ENCODE results near the gene GLDN. TPM values are rescaled to one million over a fixed set of nuclear protein-coding genes. Genes with fewer than 3 reads are reported as not detected.

The GLDN gene
- total RNA-seq, 4 donors from 2014 or later, result 0.77 to 11.8 (median 3.7) TPM

DNA sequence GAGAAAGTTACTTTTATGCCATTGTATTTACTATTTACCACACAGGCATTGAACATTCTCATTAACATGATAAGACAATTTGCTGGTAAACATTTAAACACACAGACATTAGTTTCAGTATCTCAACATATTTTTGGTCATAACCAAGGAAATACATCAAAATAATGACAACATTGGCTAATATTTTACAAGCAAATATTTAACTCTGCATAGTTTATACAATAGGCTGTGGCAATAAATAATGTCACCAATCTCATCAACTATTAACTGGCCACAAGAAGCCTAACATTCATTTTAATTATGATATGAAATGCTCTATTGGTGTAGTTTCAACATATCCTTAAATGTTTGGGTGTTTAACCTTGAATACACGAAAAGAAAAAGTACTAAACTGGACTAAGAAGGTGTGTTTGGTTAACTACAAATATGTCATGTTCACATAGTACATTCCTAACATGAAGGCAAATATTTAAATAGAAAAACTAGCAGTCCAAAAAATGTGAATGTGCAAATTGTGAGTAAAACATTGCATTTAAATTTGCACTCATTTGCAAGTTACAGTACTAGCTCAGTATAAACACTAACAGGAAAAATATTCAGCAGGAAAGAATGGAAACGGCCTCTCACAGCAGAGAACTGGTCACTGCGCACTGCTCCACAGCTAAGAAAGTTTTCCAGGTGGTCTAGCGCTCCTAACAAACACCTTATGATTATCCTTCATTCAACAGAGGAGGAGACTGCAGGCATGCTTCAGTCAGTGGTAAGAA lies 106.6 kb downstream of the GLDN start:
- H3K9me3 ChIP-seq, result no peaks in the 10 kb centered on the region
- H3K4me1 ChIP-seq, result no peaks in the 10 kb centered on the region
- no peak overlapping the region for H3K27ac ChIP-seq
- H3K4me3 ChIP-seq, result no peak overlapping the region
- no peaks in the 10 kb centered on the region for H3K36me3 ChIP-seq
- no peaks in the 10 kb centered on the region for H3K27me3 ChIP-seq
- DNase-seq, result no peak
- intact Hi-C loops (cut with DNase I; ENCODE audit: low total_unique reads), result no loop called here
- TF ChIP-seq, protein P1, sequence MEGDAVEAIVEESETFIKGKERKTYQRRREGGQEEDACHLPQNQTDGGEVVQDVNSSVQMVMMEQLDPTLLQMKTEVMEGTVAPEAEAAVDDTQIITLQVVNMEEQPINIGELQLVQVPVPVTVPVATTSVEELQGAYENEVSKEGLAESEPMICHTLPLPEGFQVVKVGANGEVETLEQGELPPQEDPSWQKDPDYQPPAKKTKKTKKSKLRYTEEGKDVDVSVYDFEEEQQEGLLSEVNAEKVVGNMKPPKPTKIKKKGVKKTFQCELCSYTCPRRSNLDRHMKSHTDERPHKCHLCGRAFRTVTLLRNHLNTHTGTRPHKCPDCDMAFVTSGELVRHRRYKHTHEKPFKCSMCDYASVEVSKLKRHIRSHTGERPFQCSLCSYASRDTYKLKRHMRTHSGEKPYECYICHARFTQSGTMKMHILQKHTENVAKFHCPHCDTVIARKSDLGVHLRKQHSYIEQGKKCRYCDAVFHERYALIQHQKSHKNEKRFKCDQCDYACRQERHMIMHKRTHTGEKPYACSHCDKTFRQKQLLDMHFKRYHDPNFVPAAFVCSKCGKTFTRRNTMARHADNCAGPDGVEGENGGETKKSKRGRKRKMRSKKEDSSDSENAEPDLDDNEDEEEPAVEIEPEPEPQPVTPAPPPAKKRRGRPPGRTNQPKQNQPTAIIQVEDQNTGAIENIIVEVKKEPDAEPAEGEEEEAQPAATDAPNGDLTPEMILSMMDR (IDR thresholded peaks at IDR 0.05), result no peak
- TF ChIP-seq POLR2A (IDR thresholded peaks at IDR 0.05), result no peak

DNA sequence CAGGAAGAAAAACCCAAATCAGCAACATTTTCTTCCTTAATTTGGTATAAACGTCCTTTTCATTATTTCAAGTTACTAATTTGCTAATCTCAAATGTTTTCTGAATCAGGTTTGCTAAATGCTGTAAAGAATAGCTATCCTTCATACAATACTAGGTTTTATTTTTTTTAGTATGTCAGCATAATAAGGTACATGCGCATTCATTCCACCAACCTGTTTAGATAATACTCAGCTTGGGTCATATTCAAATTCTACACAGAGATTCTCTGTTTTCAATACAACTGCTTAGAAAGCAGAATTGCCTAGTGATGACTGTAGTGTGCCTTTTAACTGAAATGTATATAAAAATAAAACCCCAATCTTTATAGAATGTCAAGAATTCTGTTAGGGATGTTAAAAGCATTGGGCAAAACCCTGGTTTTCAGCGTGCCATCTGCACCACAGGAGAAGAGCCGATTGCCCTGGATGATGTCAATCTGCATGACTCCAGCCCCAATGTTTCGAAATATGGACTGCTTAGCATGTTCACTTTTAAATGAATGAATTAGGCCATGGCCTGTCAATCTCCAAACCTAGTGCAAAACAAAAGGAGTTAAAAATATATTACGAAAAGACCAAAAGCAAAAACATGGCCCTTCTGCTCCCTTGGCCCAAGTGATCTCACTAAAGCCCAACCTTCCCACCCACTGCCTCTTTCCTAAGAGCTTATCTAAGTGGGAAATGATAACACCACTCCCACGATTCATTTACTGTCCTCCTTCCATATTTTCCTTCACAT lies 107.4 kb downstream of the GLDN start:
- intact Hi-C loops (cut with DNase I; ENCODE audit: low total_unique reads), result no loop called here
- Histone ChIP-seq H3K9me3 (no peaks in the 10 kb centered on the region), H3K36me3 (no peaks in the 10 kb centered on the region), H3K27ac (no peak overlapping the region), H3K4me3 (no peak overlapping the region), H3K4me1 (no peaks in the 10 kb centered on the region), H3K27me3 (no peaks in the 10 kb centered on the region)
- TF ChIP-seq, protein P1 (IDR thresholded peaks at IDR 0.05), result no peak
- no peak for TF ChIP-seq POLR2A (IDR thresholded peaks at IDR 0.05)
- no peak for DNase-seq

DNA sequence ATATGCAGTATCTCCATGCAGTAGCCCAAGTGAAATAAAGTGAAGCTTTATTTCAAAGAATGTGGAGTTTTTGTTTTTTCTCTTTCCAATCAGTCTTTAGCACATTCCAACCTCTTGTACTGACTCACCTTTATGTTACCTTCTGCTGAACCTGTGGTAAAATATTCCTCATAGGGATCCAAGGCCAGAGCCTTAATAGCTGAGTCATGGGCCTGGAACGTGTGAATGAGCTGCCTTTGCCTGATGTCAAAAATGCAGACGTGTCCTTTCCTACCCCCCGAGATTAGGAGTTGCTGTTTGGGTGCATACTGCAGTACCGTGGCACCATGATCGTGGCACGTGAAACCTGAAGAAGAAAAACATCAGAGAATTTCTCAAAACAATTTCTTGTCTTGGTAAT lies 108.5 kb downstream of the GLDN start:
- no peaks in the 10 kb centered on the region for H3K27me3 ChIP-seq
- intact Hi-C loops (cut with DNase I; ENCODE audit: low total_unique reads), result no loop called here
- H3K27ac ChIP-seq, result no peak overlapping the region
- no peak overlapping the region for H3K4me3 ChIP-seq
- TF ChIP-seq, protein P1 (IDR thresholded peaks at IDR 0.05), result no peak
- no peak for TF ChIP-seq POLR2A (IDR thresholded peaks at IDR 0.05)
- no peaks in the 10 kb centered on the region for H3K4me1 ChIP-seq
- H3K9me3 ChIP-seq, result no peaks in the 10 kb centered on the region
- no peak for DNase-seq
- H3K36me3 ChIP-seq, result no peaks in the 10 kb centered on the region

Small RNA genes lying within 50 kb of the gene (microRNA-seq; reads per million reads assigned to microRNA genes)
- not detected for gene MIR7973-1 (ENCODE audit: borderline microRNAs expressed, borderline replicate concordance)
- not detected for gene MIR7973-2 (ENCODE audit: borderline microRNAs expressed, borderline replicate concordance)

Small RNA genes lying within 50 kb of the gene (small RNA-seq; reads per million reads assigned to genes)
- gene AC020891.4 (not detected), gene MIR7973-1 (not detected)

Other genes starting within 250 kb of the GLDN start
- 100 to 1,000 TPM in 1 of 4 donors, 10 to 100 TPM in 3; 20.0 to 173 (median 43.2) TPM for gene TNFAIP8L3, start 246.7 kb upstream of the GLDN start, total RNA-seq
- not detected for gene CYP19A1, start 3.1 kb upstream of the GLDN start, total RNA-seq